OCI-M2 (cell line): ENCODE results near the gene ERN2.
A peak's percentile ranks its signal among the peaks of the same experiment; 100 is the strongest.

Source experiments
- DNase-seq: peaks from one replicate; lab custom pipeline; 2025; ENCODE audit not compliant: unreplicated experiment; lab: John Stamatoyannopoulos, UW

The ERN2 gene

DNA sequence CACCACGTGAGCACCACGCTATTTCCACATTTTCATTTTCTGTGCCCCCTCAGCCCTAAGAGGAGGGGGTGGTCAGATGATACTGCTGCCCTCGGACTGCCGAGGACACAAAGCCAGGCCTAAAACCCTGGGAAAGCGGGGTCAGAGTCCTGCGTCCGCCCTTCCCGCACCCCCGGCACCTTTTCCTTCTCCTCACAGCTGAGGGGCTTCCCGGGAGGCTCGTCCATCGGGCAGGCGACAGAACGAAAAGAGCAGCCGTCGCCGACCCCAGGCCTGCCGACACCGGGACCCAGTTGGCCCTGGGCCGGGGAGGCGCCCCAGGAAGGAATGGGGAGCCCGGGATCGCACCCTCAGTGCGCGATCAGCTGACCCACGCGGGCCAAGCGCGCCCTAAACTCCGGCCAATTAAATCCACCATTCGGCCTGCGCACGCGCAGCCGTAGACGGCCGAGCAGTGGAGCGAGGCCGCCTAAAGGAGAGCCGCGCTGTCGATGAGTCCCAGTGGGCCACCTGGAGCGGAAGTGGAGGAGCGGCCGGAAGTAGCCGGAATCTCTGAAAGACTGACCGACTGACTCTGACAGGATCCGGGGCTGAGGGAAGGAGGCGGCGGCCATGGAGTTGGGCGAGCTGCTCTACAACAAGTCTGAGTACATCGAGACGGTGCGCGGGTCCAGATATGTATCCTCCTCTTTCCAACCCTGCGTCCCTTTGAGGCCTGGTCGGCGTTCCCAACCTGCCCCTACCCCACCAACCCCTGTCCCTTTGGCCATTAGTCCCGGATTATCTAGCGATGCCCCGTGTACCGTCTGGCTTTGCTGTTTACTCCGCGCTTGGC is 71.9 kb downstream of the ERN2 start, which contains the start of the genes DCTN5 and PALB2:
TSS of gene DCTN5 (plus strand) at position 536 of the 835 bp plus-strand sequence. CDS start at position 613, 77 bp downstream.
TSS of gene PALB2 (minus strand) at position 380 of the 835 bp plus-strand sequence. CDS start at position 227, 153 bp downstream.
- peak; percentile 58 for DNase-seq

DNA sequence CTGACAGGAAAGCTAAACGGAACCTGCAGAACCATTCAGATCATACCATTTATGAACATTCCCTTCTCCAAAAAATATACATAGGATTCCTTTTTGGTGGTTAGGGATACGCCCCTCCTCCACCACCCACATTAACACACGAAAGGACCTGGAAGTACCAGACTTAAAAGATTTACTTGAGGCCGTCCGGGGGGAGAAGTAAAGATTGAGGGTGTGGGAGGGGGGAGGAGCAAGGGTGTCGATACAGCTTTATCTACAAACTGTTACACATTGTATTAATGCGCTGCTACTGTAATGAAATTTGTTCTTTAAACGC is 72.4 kb downstream of the ERN2 start:
- no peak for DNase-seq
